Upper lobe of right lung (tissue), 1 donor: ENCODE data around the gene ETS2. TPM values are rescaled to one million over a fixed set of nuclear protein-coding genes. Genes with fewer than 3 reads are reported as not detected.
A peak's percentile ranks its signal among the peaks of the same experiment; 100 is the strongest.

Experiments used
- ATAC-seq: fragments of 200-7000 bp; cut with Tn5 transposase; one replicate; pipeline ENCODE4 v1.9.1; 2020; ENCODE audit warnings: mild to moderate bottlenecking, moderate library complexity
- DNase-seq: peaks from one replicate; pipeline ENCODE4 v3.0.0-alpha.2; 2020
- H3K27ac ChIP-seq: fragments of 200-600 bp; one replicate; pipeline ENCODE4 v1.8.0; 2022
- H3K27me3 ChIP-seq: fragments of 200-600 bp; one replicate; pipeline ENCODE4 v1.8.0; 2022; ENCODE audit warnings: mild to moderate bottlenecking
- H3K36me3 ChIP-seq: fragments of 200-600 bp; one replicate; pipeline ENCODE4 v1.8.0; 2022
- H3K4me1 ChIP-seq: fragments of 200-600 bp; one replicate; pipeline ENCODE4 v1.8.0; 2022
- H3K4me3 ChIP-seq: fragments of 200-600 bp; one replicate; pipeline ENCODE4 v1.8.0; 2022; ENCODE audit warnings: mild to moderate bottlenecking
- H3K9me3 ChIP-seq: fragments of 200-600 bp; one replicate; pipeline ENCODE4 v1.8.0; 2022
- intact Hi-C: fragments of 100-400 bp; cut with DNase I; formaldehyde crosslinking; loops from one replicate; pipeline ENCODE4 v1.11.0; 2022
- total RNA-seq: library from RNA; stranded (reverse); fragmentation: NEBNext Ultra II Directional; extraction: Animal tissue kit (Norgen Biotek cat#: 25700); gene quantifications from one replicate; pipeline ENCODE4 v1.2.1, GENCODE V29; 2021
- TF ChIP-seq, protein P1 (sequence below): fragments of 200-600 bp; IDR thresholded peaks from one replicate; pipeline ENCODE4 v1.8.0; 2022; ENCODE audit warnings: antibody characterized with exemption
- donor health status: DM: no; HTN: yes; CAD: no; lungs with severe emphysema.

Gene ETS2
- total RNA-seq, 1 donor from 2014 or later, result 195 TPM

DNA sequence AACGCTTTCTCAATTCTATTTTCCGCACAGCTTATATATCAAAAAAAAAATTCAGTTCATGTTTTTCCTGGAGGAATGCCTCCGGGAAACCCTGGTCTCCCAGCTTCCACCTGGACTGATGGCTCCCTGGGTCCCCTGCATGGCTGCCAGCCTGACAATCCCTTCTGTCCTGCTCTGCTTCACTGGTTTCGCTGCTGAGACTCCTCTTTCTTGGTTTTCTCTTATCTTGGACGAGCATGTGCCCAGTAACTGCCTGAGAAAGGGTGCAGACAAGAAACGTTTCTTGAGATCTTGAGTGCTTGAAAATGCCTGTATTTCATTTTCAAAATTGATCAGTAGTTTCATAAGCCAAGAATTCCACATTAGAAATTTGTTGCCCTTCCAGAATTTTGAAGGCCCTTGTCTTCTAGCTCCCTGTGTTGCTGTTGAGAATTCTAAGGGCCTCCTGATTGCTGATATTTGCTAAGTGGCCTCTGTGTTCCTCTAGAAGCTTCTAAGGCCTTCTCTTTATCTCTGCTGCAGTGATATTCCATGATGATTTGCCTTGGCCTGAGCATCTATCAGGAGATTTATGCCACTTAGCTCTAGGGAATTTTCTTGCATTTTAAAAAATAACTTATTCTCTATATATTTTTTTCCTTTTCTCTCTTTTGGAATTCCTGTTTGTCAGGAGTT is 44.7 kb downstream of the ETS2 start:
- ATAC-seq (no peak), DNase-seq (no peak)
- Histone ChIP-seq H3K4me3 (no peak overlapping the region), H3K36me3 (no peaks in the 10 kb centered on the region), H3K9me3 (no peaks in the 10 kb centered on the region), H3K4me1 (no peaks in the 10 kb centered on the region), H3K27ac (no peak overlapping the region), H3K27me3 (no peaks in the 10 kb centered on the region)
- intact Hi-C loops, result no loop called here
- TF ChIP-seq, protein P1, sequence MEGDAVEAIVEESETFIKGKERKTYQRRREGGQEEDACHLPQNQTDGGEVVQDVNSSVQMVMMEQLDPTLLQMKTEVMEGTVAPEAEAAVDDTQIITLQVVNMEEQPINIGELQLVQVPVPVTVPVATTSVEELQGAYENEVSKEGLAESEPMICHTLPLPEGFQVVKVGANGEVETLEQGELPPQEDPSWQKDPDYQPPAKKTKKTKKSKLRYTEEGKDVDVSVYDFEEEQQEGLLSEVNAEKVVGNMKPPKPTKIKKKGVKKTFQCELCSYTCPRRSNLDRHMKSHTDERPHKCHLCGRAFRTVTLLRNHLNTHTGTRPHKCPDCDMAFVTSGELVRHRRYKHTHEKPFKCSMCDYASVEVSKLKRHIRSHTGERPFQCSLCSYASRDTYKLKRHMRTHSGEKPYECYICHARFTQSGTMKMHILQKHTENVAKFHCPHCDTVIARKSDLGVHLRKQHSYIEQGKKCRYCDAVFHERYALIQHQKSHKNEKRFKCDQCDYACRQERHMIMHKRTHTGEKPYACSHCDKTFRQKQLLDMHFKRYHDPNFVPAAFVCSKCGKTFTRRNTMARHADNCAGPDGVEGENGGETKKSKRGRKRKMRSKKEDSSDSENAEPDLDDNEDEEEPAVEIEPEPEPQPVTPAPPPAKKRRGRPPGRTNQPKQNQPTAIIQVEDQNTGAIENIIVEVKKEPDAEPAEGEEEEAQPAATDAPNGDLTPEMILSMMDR, result no peak

DNA sequence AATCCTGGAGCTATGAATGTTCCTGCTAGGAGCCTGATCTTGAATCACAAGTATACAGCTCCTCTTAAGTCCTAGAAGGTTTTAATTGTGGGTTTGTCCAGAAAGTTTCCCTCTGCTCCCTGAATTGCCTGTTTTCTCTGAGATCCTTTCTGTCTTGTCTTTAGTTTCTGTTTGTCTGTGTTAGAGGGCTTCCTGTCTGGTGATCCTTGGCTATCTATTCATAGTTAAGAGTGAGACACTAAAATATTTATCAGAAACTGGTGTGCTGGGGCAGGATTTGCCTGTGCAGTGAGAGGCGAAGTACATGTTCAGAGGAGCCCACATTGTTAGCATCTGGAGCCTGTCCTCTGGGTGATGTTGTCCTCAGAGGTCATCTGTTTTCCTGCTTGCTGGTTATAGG is 45.4 kb downstream of the ETS2 start:
- H3K27ac ChIP-seq, result no peak overlapping the region

DNA sequence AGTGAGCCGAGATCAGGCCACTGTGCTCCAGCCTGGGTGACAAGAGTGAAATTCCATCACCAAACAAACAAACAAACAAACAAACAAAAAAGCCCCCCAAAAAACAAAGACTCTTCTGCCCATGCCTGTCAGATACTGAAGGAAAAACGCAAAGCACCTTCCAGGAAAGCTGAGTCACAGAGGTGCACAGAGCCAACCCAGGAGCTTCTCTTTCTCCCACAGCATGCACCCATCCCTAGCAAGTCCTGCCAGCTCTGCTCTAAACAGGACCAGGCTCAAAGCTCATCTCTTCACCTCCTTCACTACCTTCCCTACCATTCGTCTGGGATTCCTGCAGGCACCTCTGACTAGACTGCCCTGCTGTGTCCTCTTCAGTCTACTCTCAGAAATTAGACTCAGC is 46.5 kb downstream of the ETS2 start:
- DNase-seq, result no peak
- TF ChIP-seq, protein P1, result no peak
- intact Hi-C loops, result no loop called here
- Histone ChIP-seq H3K4me3 (no peak overlapping the region), H3K9me3 (no peaks in the 10 kb centered on the region), H3K27ac (no peak overlapping the region), H3K27me3 (no peaks in the 10 kb centered on the region), H3K36me3 (no peaks in the 10 kb centered on the region), H3K4me1 (no peaks in the 10 kb centered on the region)
- ATAC-seq, result no peak

More for the DNA sequence above, 45.4 kb downstream of the ETS2 start:
- Histone ChIP-seq H3K9me3 (no peaks in the 10 kb centered on the region), H3K36me3 (no peaks in the 10 kb centered on the region), H3K4me1 (no peaks in the 10 kb centered on the region), H3K4me3 (no peak overlapping the region), H3K27me3 (no peaks in the 10 kb centered on the region)
- no peak for ATAC-seq
- no peak for DNase-seq
- TF ChIP-seq, protein P1, result no peak
- intact Hi-C loops, result no loop called here

DNA sequence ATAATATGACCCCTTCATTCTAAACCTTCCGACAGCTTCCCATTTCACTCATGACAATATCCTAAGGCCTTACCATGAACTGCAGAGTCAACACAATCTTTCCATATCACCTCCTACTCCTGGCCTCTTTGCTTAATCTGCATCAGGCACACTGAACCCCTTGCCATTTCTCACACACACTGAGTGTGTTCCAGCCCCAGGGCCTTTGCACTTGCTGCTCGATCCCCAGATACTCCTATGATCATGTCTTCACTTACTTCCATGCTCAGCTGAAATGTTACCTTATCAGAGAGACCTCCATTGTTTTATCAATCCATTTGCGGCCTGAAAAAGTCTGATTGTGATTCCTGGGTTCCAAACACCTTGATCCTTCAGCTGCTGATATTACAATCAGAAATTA is 47.0 kb downstream of the ETS2 start:
- Histone ChIP-seq H3K27ac (no peak overlapping the region), H3K36me3 (no peaks in the 10 kb centered on the region), H3K9me3 (no peaks in the 10 kb centered on the region), H3K27me3 (no peaks in the 10 kb centered on the region), H3K4me3 (no peak overlapping the region), H3K4me1 (no peaks in the 10 kb centered on the region)
- DNase-seq, result no peak
- TF ChIP-seq, protein P1, result no peak
- intact Hi-C loops, result no loop called here
- ATAC-seq, result no peak

DNA sequence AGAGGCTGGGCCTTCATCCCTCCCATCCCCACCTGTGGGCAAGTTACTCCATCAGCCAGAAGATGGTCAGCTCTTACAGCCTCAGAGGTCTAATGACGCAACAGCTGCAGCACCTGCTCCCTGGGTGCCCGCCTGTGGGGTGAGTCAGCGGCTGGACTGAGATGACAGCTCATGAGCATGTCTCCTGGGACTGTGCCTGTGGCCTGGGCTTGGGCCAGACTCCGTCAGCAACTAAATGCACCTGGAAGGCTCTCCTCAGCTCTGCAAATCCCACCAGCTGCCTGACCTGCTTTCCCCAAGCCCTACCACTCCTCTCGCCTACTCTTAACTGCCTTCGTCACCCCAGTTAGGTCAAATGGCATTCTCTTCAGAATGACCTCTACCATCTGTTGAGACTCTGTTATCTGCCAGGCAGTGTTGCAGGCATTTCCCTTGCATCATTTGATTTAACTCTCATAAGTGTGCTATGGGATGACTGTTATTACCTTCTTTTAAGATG is 47.7 kb downstream of the ETS2 start:
- TF ChIP-seq, protein P1, result no peak
- H3K4me3 ChIP-seq, result no peak overlapping the region
- DNase-seq (no peak), ATAC-seq (peak; percentile 64)
- intact Hi-C loops, result no loop called here
- no peaks in the 10 kb centered on the region for H3K9me3 ChIP-seq
- no peaks in the 10 kb centered on the region for H3K27me3 ChIP-seq
- no peak overlapping the region for H3K27ac ChIP-seq
- H3K4me1 ChIP-seq, result no peaks in the 10 kb centered on the region
- H3K36me3 ChIP-seq, result no peaks in the 10 kb centered on the region
